Bladder microvascular endothelial cell (primary cell): ENCODE measurements around the gene FANCD2OS. TPM values are rescaled to one million over a fixed set of nuclear protein-coding genes. Genes with fewer than 3 reads are reported as not detected.

Experiments
- total RNA-seq: library from RNA; depleted of rRNA; stranded (reverse); fragments of >200 nt; gene quantifications from 2 replicates; pipeline ENCODE4 v1.2.3, GENCODE V29; 2014

Gene FANCD2OS, protein sequence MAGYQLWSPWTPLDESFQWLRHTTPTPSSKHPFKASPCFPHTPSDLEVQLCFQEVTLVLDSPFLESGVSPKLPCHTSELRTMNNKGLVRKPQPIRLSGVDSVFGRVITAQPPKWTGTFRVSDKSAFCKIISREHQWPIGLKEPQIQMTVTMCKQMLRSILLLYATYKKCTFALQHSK
- not detected in 2 replicates for total RNA-seq

DNA sequence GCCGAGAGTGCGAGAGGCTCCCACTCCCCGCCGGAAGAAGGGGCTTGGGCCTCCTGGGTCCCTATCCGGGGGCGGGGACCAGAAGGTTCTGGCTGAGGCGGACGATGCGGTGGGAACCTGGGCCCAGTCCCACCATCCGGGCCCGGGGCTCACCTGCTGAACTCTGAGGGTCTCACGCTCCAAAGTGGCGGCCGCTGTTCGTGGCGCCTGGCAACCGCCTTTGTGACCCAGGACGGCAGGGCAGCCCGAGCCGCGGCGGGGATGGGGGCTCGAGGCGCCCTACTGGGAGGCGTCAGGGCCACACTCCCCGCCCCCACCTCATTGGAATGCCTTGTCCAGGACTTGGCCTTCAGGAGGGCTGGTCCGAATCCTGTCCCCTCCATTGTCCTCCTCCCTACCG, at the start of gene FANCD2OS:
FANCD2OS (minus strand) TSS at position 165 of the 400 bp plus-strand sequence. CDS start 3,481 bp downstream, outside the sequence.

DNA sequence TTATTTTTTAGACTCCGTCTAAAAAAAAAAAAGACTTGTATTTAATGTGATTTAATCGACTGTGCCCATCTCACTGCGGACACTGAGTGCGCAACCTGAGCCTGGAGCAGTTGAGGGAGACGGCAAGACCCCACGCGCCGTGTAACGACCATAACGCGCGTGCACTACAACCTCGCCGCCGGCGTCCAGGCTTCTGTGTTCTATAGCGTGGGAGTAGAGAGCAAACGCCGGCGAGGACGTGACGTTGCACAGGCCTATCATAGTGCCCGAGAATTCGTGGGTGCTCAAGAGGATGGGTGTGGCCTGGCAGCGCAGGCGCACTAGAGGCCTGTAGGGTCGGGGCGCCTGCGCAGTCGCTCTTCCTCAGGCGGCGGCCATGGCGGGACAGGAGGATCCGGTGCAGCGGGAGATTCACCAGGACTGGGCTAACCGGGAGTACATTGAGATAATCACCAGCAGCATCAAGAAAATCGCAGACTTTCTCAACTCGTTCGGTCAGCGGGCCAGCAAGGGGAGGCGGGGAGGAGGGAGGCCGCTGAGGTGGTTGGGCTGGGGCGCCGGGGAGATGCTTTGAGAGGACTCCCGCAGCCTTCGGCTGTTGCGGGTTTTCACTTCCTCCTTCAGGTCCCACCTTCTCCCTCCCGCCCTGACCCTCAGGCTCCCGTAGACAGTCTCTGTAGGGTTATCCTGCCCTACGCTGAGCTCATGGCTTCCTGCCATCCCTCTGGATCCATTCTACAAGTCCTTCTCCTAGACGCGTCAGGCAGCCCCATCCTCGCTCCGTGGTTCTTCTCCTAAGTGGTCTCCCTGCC, 7.5 kb upstream of the FANCD2OS start, which contains the start of gene BRK1:
BRK1 (plus strand) TSS at position 350 of the 812 bp plus-strand sequence; CDS start at position 377, 27 bp downstream.

Other genes starting within 250 kb of the FANCD2OS start
- not detected in 2 replicates for gene CIDEC, start 228.0 kb downstream of the FANCD2OS start, total RNA-seq
- 19.1 and 24.2 TPM in 2 replicates for gene JAGN1, start 217.6 kb downstream of the FANCD2OS start, total RNA-seq
- gene IL17RE, start 205.4 kb downstream of the FANCD2OS start, total RNA-seq: 0.19 and 0.49 TPM in 2 replicates
- gene IL17RC, start 191.2 kb downstream of the FANCD2OS start, total RNA-seq: 11.7 and 16.5 TPM in 2 replicates
- 18.6 and 72.6 TPM in 2 replicates for gene CRELD1, start 174.4 kb downstream of the FANCD2OS start, total RNA-seq
- gene PRRT3, start 155.8 kb downstream of the FANCD2OS start, total RNA-seq: 0.49 and 0.63 TPM in 2 replicates
- 46.3 and 63.1 TPM in 2 replicates for gene EMC3, start 121.4 kb downstream of the FANCD2OS start, total RNA-seq
- 18.9 and 19.7 TPM in 2 replicates for gene FANCD2, start 81.8 kb downstream of the FANCD2OS start, total RNA-seq
- gene BRK1, start 7.4 kb upstream of the FANCD2OS start, total RNA-seq: 77.4 and 98.4 TPM in 2 replicates
- gene VHL, start 33.5 kb upstream of the FANCD2OS start, total RNA-seq: 28.8 and 52.7 TPM in 2 replicates
- gene IRAK2, start 56.7 kb upstream of the FANCD2OS start, total RNA-seq: 22.5 and 44.3 TPM in 2 replicates
- 9.9 and 10.9 TPM in 2 replicates for gene TATDN2, start 140.2 kb upstream of the FANCD2OS start, total RNA-seq
- gene GHRL, start 184.7 kb upstream of the FANCD2OS start, total RNA-seq: under 0.01 and 0.69 TPM in 2 replicates
- gene SEC13, start 212.9 kb upstream of the FANCD2OS start, total RNA-seq: 237 and 300 TPM in 2 replicates